Measurements from ENCODE around the gene ZNF785. TPM values are rescaled to one million over a fixed set of nuclear protein-coding genes. Genes with fewer than 3 reads are reported as not detected.

Gene ZNF785
- total and polyA plus RNA-seq, 9 donors: 7.0 to 29.4 (median 19.9) TPM

DNA sequence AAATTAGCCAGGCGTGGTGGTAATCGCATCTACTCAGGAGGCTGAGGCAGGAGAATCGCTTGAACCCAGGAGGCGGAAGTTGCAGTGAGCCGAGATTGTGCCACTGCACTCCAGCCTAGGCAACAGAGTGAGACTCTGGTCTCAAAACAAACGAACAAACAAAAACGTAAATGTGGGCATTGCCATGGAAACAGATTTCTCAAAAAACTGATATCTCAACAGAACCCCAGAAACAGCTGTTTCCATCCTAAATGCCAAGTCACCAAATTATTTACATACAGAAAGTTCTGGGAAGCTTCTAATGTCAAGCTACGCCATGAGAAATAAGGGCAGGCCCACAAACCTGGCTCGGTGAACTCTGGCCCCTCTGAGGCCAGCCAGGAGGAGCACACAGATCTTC lies 40.7 kb upstream of the ZNF785 start:
- intact Hi-C loops (cut with DNase I): loop anchor here in 1 of 4 donors (10.0 kb wide), 1 partner anchor 201 kb away; no protein-coding TSS in a partner anchor
- no peak for DNase-seq
- WGBS, 3 donors: 87 to 89% (median 88%) methylated on average over 9 of the region's 9 CpGs
- no peak for TF ChIP-seq POLR2A (IDR thresholded peaks at IDR 0.05)
- TF ChIP-seq EP300 (IDR thresholded peaks at IDR 0.05): no peak
- TF ChIP-seq, protein P1, sequence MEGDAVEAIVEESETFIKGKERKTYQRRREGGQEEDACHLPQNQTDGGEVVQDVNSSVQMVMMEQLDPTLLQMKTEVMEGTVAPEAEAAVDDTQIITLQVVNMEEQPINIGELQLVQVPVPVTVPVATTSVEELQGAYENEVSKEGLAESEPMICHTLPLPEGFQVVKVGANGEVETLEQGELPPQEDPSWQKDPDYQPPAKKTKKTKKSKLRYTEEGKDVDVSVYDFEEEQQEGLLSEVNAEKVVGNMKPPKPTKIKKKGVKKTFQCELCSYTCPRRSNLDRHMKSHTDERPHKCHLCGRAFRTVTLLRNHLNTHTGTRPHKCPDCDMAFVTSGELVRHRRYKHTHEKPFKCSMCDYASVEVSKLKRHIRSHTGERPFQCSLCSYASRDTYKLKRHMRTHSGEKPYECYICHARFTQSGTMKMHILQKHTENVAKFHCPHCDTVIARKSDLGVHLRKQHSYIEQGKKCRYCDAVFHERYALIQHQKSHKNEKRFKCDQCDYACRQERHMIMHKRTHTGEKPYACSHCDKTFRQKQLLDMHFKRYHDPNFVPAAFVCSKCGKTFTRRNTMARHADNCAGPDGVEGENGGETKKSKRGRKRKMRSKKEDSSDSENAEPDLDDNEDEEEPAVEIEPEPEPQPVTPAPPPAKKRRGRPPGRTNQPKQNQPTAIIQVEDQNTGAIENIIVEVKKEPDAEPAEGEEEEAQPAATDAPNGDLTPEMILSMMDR (IDR thresholded peaks at IDR 0.05): no peak
- no peaks in the 10 kb centered on the region for H3K4me1 ChIP-seq (ENCODE audit: insufficient read depth)
- no peak overlapping the region for H3K4me3 ChIP-seq
- no peaks in the 10 kb centered on the region for H3K36me3 ChIP-seq
- no peak overlapping the region for H3K27ac ChIP-seq
- H3K27me3 ChIP-seq: no peaks in the 10 kb centered on the region
- no peaks in the 10 kb centered on the region for H3K9me3 ChIP-seq

DNA sequence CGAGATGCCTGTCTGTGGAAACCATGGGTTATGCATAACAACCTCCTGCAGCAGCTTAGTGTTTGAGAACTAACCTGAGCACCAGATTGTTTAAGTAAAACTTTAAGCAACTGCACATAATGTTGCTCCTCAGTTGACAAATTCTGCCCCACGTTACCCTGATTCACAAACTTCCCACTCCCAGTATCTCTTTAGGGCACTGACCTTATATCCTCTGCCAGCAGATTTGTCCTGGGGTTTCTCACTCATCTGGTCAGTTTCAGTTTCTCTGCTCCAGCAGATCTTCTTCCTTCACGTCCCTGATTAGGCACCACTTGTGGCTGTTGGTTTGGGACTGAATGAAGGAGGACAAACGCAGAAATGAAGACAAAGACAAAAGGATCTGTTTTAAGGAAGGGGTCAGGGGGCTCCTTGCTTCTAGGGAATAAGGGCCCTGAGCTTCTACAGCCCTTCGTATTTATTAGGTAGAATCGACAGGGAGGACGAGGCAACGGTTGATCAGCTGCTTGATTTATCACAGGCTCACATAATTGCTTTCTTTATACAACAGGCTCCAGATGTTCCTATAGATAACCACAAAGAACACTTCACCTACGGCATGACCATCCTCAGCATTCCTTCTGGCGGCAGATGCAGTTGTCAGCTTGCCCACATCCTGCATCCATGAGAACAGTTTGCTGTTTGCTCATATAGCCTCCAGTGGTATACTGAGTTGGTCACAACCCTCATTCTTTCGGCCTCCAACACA lies 38.2 kb upstream of the ZNF785 start:
- no peaks in the 10 kb centered on the region for H3K4me1 ChIP-seq (ENCODE audit: insufficient read depth)
- WGBS, 3 donors: 73 to 81% (median 76%) methylated on average over 11 of the region's 11 CpGs
- H3K27me3 ChIP-seq: no peaks in the 10 kb centered on the region
- no peak overlapping the region for H3K27ac ChIP-seq
- no peaks in the 10 kb centered on the region for H3K9me3 ChIP-seq
- intact Hi-C loops (cut with DNase I): loop anchor here in 1 of 4 donors (10.0 kb wide), 1 partner anchor 199 kb away; no protein-coding TSS in a partner anchor
- no peak for DNase-seq
- TF ChIP-seq EP300 (IDR thresholded peaks at IDR 0.05): no peak
- TF ChIP-seq POLR2A (IDR thresholded peaks at IDR 0.05): no peak
- TF ChIP-seq, protein P1 (IDR thresholded peaks at IDR 0.05): no peak
- no peak overlapping the region for H3K4me3 ChIP-seq
- no peaks in the 10 kb centered on the region for H3K36me3 ChIP-seq

- intact Hi-C loops (cut with DNase I): loop anchor here in 1 of 4 donors (10.0 kb wide), 1 partner anchor 198 kb away; no protein-coding TSS in a partner anchor
- no peak overlapping the region for H3K27ac ChIP-seq
- no peaks in the 10 kb centered on the region for H3K36me3 ChIP-seq
- no peak for DNase-seq
- H3K4me3 ChIP-seq: no peak overlapping the region
- TF ChIP-seq, protein P1 (IDR thresholded peaks at IDR 0.05): no peak
- TF ChIP-seq POLR2A (IDR thresholded peaks at IDR 0.05): no peak
- TF ChIP-seq EP300 (IDR thresholded peaks at IDR 0.05): no peak
- no peaks in the 10 kb centered on the region for H3K4me1 ChIP-seq (ENCODE audit: insufficient read depth)
- WGBS, 3 donors: 50 to 59% (median 51%) methylated on average over 10 of the region's 10 CpGs
- H3K9me3 ChIP-seq: no peaks in the 10 kb centered on the region
- H3K27me3 ChIP-seq: no peaks in the 10 kb centered on the region
Measured at GRCh38 chr16:30622455-30623032, 37.0 kb upstream of the ZNF785 start.

DNA sequence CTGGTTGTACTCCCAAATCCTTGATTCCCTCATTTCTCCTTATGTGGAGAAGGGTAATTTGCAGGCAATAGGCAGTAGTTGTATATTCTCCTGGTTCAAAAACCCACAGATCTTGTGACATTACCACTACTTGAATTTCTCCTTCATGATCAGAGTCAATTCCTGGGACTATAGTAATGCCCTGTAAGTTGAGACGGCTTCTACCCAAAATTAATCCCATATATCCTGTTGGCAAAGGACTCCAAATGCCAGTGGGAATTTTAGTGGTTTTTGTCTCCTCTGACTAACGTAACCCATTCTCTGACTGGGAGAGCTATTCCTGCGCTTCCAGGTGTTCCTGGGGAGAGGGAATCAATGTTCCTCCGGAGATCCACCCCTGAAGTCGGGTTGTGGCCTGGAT lies 36.3 kb upstream of the ZNF785 start:
- Histone ChIP-seq H3K36me3 (no peaks in the 10 kb centered on the region), H3K27me3 (no peaks in the 10 kb centered on the region), H3K27ac (no peak overlapping the region), H3K4me1 (ENCODE audit: insufficient read depth) (no peaks in the 10 kb centered on the region), H3K9me3 (no peaks in the 10 kb centered on the region), H3K4me3 (no peak overlapping the region)
- WGBS, 3 donors: 69 to 85% (median 71%) methylated on average over 5 of the region's 5 CpGs
- TF ChIP-seq POLR2A (IDR thresholded peaks at IDR 0.05): no peak
- TF ChIP-seq, protein P1 (IDR thresholded peaks at IDR 0.05): no peak
- no peak for TF ChIP-seq EP300 (IDR thresholded peaks at IDR 0.05)
- DNase-seq: no peak
- intact Hi-C loops (cut with DNase I): loop anchor here in 1 of 4 donors (10.0 kb wide), 1 partner anchor 197 kb away; no protein-coding TSS in a partner anchor
